Measurements from ENCODE around the gene UPK3A. TPM values are rescaled to one million over a fixed set of nuclear protein-coding genes. Genes with fewer than 3 reads are reported as not detected.

UPK3A gene
- total and polyA plus RNA-seq, 2 of the 8 experiments (the other 6 are each of a cell fraction or from before 2014, with no cell fraction given): 0.35 to 1.7 TPM

GRCh38 chr22:45296628-45297297, 12.0 kb downstream of the UPK3A start:
- Histone ChIP-seq H3K36me3 (ENCODE audit: control insufficient read depth in 2 of 4, insufficient read depth in 4 of 4, low read length in 3 of 4) (no peaks in the 10 kb centered on the region; a peak in 1 of 8 replicates), H2BK5ac (ENCODE audit: low read depth, low read length) (no peak overlapping the region), H2AK5ac (ENCODE audit: low read depth, low read length) (no peak overlapping the region), H3K4ac (replicated peaks; ENCODE audit: insufficient read length, low read depth, low read length) (no peak overlapping the region), H3K9ac (replicated peaks in 1 of 4; ENCODE audit: extremely low read depth in 1 of 4, low read depth in 3 of 4, low read length in 3 of 4) (no peak overlapping the region), H2BK20ac (ENCODE audit: low read length) (no peak overlapping the region), H3K23ac (ENCODE audit: insufficient read length) (no peak overlapping the region), H2BK12ac (ENCODE audit: low read depth, low read length) (0 out of 2 replicates have a peak overlapping the region, but pooled peaks have one; percentile 27), H4K20me1 (replicated peaks in 1 of 2; ENCODE audit: control insufficient read depth in 1 of 2, insufficient read depth in 2 of 2, low read length in 2 of 2) (peaks cover 0 to 1% of the 10 kb centered on the region in 2 experiments), H3K27me3 (replicated peaks in 1 of 4; ENCODE audit: control insufficient read depth in 3 of 4, extremely low read depth in 1 of 4, insufficient read depth in 3 of 4, low read length in 3 of 4) (no peaks in the 10 kb centered on the region; a peak in 1 of 7 replicates), H3K18ac (ENCODE audit: extremely low read depth, low read length) (no peak overlapping the region), H3K23me2 (ENCODE audit: low read depth, low read length) (peaks cover 1% of the 10 kb centered on the region; the same call in 1 of the 2 replicates), H3K4me2 (ENCODE audit: insufficient read depth in 1 of 2, low read depth in 2 of 2, low read length in 2 of 2) (no peak overlapping the region), H4K91ac (replicated peaks; ENCODE audit: insufficient read length, low read length) (no peak overlapping the region), H3K79me2 (ENCODE audit: control insufficient read depth in 1 of 2, insufficient read depth in 2 of 2, low read length in 2 of 2) (no peaks in the 10 kb centered on the region), H3K79me1 (ENCODE audit: low read depth, low read length) (no peaks in the 10 kb centered on the region), H3K4me1 (replicated peaks in 1 of 4; ENCODE audit: control insufficient read depth in 3 of 4, insufficient read depth in 4 of 4, low read length in 3 of 4) (peaks cover 0 to 10% (median 2%) of the 10 kb centered on the region in 4 experiments; a peak in 2 of 7 replicates), H3K14ac (ENCODE audit: insufficient read length) (no peak overlapping the region), H2BK15ac (ENCODE audit: low read length) (no peak overlapping the region), H4K5ac (ENCODE audit: insufficient read length, low read depth, low read length) (no peak overlapping the region), H3K27ac (ENCODE audit: low read depth, low read length) (no peak overlapping the region), H4K8ac (ENCODE audit: extremely low read depth, insufficient read depth, low read length) (peak overlapping the region; percentile 35; the same call in 1 of the 2 replicates), H2AFZ (ENCODE audit: low read length) (no peak overlapping the region), H2BK120ac (replicated peaks; ENCODE audit: low read depth, low read length) (no peak overlapping the region), H3K56ac (replicated peaks; ENCODE audit: insufficient read length, low read depth, low read length) (no peak overlapping the region), H3K9me3 (ENCODE audit: insufficient read depth in 2 of 2, low read depth in 1 of 2, low read length in 1 of 2) (no peaks in the 10 kb centered on the region), H3K4me3 (ENCODE audit: extremely low read depth in 1 of 4, insufficient read depth in 2 of 4, low read depth in 3 of 4, low read length in 4 of 4) (no peak overlapping the region)
- TF ChIP-seq JUN (IDR thresholded peaks at IDR 0.05; ENCODE audit: low read depth, low read length) (no peak), CEBPB (IDR thresholded peaks at IDR 0.05; ENCODE audit: low read depth, low read length) (no peak), PHF8 (conservative IDR thresholded peaks at IDR 0.05; ENCODE audit: low read depth, low read length) (no peak), NANOG (IDR thresholded peaks at IDR 0.05; ENCODE audit: insufficient read depth, low read depth, low read length, poor library complexity, severe bottlenecking) (no peak), TEAD4 (IDR thresholded peaks at IDR 0.05; ENCODE audit: low read depth, low read length) (no peak), HDAC6 (IDR thresholded peaks at IDR 0.05; ENCODE audit: low read depth, low read length) (no peak), NRF1 (IDR thresholded peaks at IDR 0.05; ENCODE audit: low read depth, low read length) (no peak), RNF2 (IDR thresholded peaks at IDR 0.05; ENCODE audit: borderline replicate concordance, low read depth, low read length, missing control alignments, poor library complexity, severe bottlenecking) (no peak), RXRA (IDR thresholded peaks at IDR 0.05; ENCODE audit: insufficient read depth, low read depth, low read length) (no peak)
- 84% methylated on average over 13 of the region's 13 CpGs; no CpG with 5 or more reads in 1 of the 2 experiments for WGBS, 2 experiments (ENCODE audit: extremely low coverage in 1 of 2, insufficient coverage in 1 of 2, insufficient read length in 1 of 2, insufficient replicate concordance in 2 of 2, low coverage in 1 of 2, low lambda C conversion rate in 2 of 2, missing lambda C conversion rate in 1 of 2)
- no peak for DNase-seq (ENCODE audit: low read depth in 1 of 2, low spot score in 2 of 2)
- no peak for FAIRE-seq
- CTCF ChIA-PET (ENCODE audit: partially characterized antibody): interaction anchor here (1.8 to 2.0 kb wide), 2 partner anchors 24 to 165 kb away, joined by 4 read pairs; no protein-coding TSS in a partner anchor
- POLR2A ChIA-PET (ENCODE audit: partially characterized antibody): interaction anchor here (1.4 to 2.5 kb wide), 2 partner anchors 20 to 25 kb away, joined by 4 to 5 read pairs; no protein-coding TSS in a partner anchor
